ENCODE data around the gene TEX264. TPM values are rescaled to one million over a fixed set of nuclear protein-coding genes. Genes with fewer than 3 reads are reported as not detected.

TEX264 gene
- total RNA-seq, 2 donors from 2014 or later, result 67.6 to 68.0 TPM

DNA sequence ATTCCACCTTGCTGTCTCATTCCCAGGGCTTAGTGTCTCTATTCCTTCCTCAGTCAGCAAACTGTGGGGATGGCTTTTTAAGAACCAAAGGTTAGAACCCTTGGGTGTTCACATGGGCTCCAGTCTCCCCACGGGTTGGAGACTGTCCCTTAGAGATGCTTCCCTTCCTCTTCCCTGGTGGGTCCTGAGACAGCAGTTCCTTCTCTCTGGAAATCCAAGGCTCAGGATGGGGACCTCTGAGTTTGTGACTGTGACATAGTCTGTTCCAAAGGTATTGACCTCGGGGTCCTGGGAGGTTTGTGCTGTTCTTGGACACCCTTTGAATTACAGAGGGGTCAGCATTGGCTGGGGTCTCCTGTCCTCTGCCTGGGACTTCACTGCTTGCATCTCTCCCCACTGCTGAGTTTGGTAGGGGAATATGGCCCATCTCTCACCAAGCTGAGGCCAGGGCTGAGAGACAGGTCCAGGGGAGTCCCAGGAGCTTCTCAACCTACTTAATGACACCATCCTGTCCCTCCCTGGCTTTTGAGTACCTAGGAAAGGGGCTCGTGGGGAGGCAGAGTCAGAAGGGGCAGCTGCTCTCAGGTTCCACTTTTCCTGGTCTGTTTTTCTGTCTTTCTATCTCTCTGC lies 37.3 kb downstream of the TEX264 start:
- intact Hi-C loops (cut with DNase I, micrococcal nuclease), result no loop called here

DNA sequence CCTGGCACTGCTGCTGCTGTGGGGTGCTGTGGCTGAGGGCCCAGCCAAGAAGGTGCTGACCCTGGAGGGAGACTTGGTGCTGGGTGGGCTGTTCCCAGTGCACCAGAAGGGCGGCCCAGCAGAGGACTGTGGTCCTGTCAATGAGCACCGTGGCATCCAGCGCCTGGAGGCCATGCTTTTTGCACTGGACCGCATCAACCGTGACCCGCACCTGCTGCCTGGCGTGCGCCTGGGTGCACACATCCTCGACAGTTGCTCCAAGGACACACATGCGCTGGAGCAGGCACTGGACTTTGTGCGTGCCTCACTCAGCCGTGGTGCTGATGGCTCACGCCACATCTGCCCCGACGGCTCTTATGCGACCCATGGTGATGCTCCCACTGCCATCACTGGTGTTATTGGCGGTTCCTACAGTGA lies 38.0 kb downstream of the TEX264 start:
- intact Hi-C loops (cut with DNase I, micrococcal nuclease), result no loop called here
- DNase-seq (peak in 1 of 2 donors; percentile 9), ATAC-seq (no peak)

More for the DNA sequence above, 37.3 kb downstream of the TEX264 start:
- DNase-seq, result peak in 1 of 2 donors; percentile 8
- ATAC-seq, result no peak

GRCh38 chr3:51709675-51710074 lies 38.6 kb downstream of the TEX264 start:
- no peak for ATAC-seq
- intact Hi-C loops (cut with DNase I, micrococcal nuclease), result no loop called here
- DNase-seq, result peak in 1 of 2 donors; percentile 3

DNA sequence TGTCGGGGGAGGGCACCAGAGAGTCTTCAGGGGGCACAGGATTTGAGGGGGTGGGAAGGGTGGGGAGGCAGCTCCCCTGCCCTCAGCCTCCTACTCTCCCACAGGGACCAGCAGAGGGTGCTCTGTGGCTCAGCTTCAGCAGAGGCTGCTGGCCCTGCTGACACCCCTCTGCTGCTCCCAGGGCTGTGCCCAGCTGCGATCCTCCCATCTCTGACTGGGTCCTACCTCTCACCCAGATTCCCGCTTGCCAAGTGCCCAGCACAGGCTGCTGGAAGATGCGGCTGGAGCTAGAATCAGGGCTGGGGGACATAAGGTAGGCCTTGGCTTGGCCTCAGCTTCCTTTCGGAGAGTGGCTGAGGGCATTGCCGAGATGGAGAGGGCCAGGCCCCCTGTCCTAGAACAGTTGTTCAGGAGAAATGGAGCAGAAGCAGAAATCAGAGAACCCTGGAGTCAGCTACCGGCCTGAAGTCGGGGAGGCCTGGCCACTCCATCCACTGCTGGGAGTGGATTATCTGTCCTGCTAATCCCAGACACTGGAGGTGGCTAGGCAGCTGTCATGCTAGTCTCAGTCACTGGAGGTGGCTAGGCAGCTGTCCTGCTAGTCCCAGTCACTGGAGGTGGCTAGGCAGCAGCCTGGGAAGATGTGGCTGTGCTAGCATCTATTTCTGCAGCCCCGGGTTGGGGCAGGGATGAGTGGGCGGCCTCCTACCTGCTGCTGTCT lies 39.7 kb downstream of the TEX264 start:
- intact Hi-C loops (cut with DNase I, micrococcal nuclease), result no loop called here
- no peak for ATAC-seq

DNA sequence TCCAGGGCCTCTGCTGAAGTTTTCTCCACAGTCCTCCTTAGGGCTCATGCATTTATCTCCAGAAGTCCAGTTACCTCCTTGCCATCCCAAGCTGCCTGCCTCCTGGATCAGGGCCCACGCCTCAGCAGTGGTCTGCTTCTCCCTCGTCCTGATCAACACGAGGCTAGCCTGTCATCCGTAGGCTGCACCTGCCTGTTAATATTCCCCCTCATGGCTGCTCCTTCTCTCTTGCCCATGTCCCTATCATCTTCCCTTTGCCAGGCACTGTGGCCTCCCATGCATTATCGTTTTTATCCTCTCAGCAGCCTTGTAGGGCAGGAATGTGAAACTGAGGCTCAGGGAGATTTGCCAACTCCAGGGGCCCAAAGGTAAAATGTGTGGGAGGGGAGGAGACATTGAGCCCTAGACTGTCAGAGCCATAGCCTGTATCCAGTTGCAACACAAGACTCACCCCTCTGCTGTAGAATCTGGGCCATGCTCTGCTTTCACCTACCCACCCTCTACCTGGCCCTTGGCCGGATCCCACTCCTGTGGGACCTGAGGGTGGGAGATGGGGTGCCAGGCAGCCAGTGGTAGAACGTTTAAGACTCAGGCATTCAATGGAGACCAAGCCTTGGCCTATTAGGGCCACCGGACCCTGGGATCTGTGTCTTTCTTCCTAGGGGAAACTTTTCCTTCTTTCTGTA lies 40.4 kb downstream of the TEX264 start:
- intact Hi-C loops (cut with DNase I, micrococcal nuclease), result no loop called here
- DNase-seq (no peak), ATAC-seq (no peak)

More for the DNA sequence above, 39.7 kb downstream of the TEX264 start:
- no peak for DNase-seq

- ATAC-seq (no peak), DNase-seq (no peak)
- intact Hi-C loops (cut with DNase I, micrococcal nuclease), result no loop called here
Measured at GRCh38 chr3:51712038-51712420, 41.0 kb downstream of the TEX264 start.

DNA sequence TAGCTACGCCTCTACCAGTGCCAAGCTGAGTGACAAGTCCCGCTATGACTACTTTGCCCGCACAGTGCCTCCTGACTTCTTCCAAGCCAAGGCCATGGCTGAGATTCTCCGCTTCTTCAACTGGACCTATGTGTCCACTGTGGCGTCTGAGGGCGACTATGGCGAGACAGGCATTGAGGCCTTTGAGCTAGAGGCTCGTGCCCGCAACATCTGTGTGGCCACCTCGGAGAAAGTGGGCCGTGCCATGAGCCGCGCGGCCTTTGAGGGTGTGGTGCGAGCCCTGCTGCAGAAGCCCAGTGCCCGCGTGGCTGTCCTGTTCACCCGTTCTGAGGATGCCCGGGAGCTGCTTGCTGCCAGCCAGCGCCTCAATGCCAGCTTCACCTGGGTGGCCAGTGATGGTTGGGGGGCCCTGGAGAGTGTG lies 41.5 kb downstream of the TEX264 start:
- DNase-seq (no peak), ATAC-seq (no peak)
- intact Hi-C loops (cut with DNase I, micrococcal nuclease), result no loop called here

DNA sequence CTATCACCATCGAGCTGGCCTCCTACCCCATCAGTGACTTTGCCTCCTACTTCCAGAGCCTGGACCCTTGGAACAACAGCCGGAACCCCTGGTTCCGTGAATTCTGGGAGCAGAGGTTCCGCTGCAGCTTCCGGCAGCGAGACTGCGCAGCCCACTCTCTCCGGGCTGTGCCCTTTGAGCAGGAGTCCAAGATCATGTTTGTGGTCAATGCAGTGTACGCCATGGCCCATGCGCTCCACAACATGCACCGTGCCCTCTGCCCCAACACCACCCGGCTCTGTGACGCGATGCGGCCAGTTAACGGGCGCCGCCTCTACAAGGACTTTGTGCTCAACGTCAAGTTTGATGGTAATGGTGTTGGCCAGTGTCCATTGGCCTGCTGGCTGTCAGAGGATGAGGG lies 41.9 kb downstream of the TEX264 start:
- ATAC-seq (no peak), DNase-seq (no peak)
- intact Hi-C loops (cut with DNase I, micrococcal nuclease), result no loop called here

DNA sequence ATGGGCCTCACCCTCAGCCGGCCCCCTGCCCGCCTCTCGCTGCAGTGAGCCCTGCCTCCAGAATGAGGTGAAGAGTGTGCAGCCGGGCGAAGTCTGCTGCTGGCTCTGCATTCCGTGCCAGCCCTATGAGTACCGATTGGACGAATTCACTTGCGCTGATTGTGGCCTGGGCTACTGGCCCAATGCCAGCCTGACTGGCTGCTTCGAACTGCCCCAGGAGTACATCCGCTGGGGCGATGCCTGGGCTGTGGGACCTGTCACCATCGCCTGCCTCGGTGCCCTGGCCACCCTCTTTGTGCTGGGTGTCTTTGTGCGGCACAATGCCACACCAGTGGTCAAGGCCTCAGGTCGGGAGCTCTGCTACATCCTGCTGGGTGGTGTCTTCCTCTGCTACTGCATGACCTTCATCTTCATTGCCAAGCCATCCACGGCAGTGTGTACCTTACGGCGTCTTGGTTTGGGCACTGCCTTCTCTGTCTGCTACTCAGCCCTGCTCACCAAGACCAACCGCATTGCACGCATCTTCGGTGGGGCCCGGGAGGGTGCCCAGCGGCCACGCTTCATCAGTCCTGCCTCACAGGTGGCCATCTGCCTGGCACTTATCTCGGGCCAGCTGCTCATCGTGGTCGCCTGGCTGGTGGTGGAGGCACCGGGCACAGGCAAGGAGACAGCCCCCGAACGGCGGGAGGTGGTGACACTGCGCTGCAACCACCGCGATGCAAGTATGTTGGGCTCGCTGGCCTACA lies 44.4 kb downstream of the TEX264 start:
- DNase-seq, result no peak
- no peak for ATAC-seq
- intact Hi-C loops (cut with DNase I, micrococcal nuclease), result no loop called here

DNA sequence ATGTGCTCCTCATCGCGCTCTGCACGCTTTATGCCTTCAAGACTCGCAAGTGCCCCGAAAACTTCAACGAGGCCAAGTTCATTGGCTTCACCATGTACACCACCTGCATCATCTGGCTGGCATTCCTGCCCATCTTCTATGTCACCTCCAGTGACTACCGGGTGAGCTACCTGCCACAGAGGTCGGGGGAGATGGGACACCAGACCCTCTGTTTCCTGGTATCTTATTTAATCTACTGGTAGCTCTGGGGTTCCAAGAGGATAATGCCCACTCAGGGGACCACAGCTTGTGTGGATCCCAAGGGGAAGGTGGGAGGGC lies 44.9 kb downstream of the TEX264 start:
- ATAC-seq, result no peak
- DNase-seq, result no peak
- intact Hi-C loops (cut with DNase I, micrococcal nuclease), result no loop called here

GRCh38 chr3:51716805-51717204 lies 45.8 kb downstream of the TEX264 start:
- ATAC-seq (no peak), DNase-seq (no peak)
- intact Hi-C loops (cut with DNase I, micrococcal nuclease), result no loop called here

- no peak for ATAC-seq
- intact Hi-C loops (cut with DNase I, micrococcal nuclease), result no loop called here
Measured at GRCh38 chr3:51717446-51717845, 46.4 kb downstream of the TEX264 start.

DNA sequence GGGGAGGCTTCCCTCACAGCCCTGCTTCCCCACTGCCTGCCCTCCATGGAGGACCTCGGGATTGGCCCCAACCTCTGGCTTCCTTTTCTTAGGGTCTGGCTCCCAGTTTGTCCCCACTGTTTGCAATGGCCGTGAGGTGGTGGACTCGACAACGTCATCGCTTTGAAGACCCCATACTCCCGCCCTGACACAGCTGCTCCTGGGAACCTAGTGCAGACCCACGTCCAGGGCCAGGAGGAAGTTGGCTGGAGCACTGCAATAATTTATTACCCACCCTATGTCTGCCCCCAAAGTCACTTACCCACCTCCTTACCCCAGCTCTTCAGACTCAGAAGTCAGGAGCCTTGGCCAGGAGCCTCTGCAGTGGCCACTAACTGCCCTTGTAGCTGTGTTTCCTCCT lies 46.9 kb downstream of the TEX264 start:
- ATAC-seq (no peak), DNase-seq (no peak)
- intact Hi-C loops (cut with DNase I, micrococcal nuclease), result no loop called here

More at GRCh38 chr3:51717446-51717845, 46.4 kb downstream of the TEX264 start:
- DNase-seq, result no peak

DNA sequence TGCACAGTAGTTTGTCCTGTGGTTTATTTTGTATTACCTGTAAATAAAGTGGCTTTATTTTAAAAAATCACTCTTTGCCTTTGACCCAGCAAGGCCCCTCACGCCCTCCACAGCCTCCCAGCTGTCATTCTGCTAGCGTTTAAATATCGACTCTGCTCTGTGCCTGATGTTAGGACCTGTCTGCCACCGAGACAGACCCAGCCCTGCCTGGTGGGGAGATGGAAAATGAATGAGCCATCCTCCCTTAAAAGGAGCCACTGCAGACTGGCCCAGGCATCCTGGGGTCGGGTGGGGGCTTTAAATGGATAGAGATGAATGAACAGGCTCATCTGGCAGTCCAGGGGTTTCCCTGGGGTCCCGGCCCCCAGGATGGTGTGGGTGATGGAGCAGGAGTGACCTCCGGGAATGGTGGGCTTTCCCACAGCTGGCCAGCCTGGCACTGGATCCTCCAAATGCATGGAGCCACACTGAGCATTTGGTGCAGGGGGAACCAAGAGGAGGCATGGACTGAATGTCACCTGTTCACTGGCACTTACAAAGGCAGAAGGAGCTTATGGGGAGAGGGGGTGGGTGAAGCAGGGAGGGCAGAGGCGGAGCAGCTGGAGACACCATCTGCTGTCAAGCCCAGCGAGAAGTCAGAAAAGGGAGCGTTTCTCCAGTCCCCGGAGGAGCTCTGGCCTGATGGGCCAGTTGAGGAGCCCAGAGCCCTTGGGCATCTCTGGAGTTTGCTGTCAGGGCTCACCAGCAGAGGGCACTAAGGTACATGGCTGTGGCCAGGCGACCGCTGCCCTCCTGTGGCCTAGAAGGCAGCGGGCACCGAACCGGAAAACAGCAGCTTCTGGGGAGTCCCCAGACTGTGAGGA lies 47.7 kb downstream of the TEX264 start:
- intact Hi-C loops (cut with DNase I, micrococcal nuclease), result no loop called here
- ATAC-seq, result peak; percentile 97
- DNase-seq, result peak; percentile 69 to 82

DNA sequence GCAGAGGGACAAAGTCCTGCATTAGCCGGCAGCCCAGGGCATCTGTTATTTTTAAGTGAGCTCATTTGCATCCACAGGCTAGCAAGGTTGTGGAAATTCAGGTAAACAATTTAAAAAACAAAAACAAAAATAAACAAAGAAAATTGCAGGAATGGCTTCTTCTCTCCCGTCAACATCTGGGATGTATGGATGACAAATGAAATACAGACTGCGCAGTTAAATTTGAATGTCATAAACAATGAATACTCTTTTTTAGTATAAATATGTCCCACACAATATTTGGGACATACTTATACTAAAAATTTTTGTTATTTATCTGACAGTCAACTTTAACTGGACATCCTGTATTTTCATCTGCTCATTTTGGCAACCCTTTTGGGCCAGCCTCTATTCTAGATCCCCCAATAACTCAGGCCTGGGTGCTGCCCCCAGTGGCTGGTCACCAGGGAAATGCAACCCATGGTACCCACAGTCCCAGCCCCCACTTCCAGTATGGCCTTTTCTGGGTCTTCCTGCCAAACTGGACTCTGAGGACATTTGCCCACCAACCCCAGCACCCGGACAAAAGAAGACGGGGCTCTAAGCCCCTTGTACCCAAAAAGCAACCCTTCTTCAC lies 48.5 kb downstream of the TEX264 start:
- DNase-seq, result no peak
- intact Hi-C loops (cut with DNase I, micrococcal nuclease), result no loop called here

GRCh38 chr3:51720292-51721061 lies 49.4 kb downstream of the TEX264 start:
- intact Hi-C loops (cut with DNase I, micrococcal nuclease), result no loop called here
- DNase-seq, result no peak

More for the DNA sequence above, 48.5 kb downstream of the TEX264 start:
- no peak for ATAC-seq

GRCh38 chr3:51721062-51721745 lies 50.2 kb downstream of the TEX264 start:
- intact Hi-C loops (cut with DNase I, micrococcal nuclease), result no loop called here
- no peak for DNase-seq
- no peak for ATAC-seq

More at GRCh38 chr3:51720292-51721061, 49.4 kb downstream of the TEX264 start:
- no peak for ATAC-seq
